Testis (tissue), 2 donors: ENCODE results near the gene LRRC27.

Source experiments
- CTCF ChIP-seq, 3 experiments: fragments of 450-650 bp in 2 of 3; fragments of 200-600 bp in 1 of 3; sonication (generic) in 1 of 3; IDR thresholded peaks; one replicate each; pipeline ENCODE4 v1.5.1; 2016 to 2019; ENCODE audit warnings: antibody characterized with exemption in 3 of 3, mild to moderate bottlenecking in 2 of 3, moderate library complexity in 1 of 3
- POLR2A ChIP-seq: fragments of 450-650 bp; IDR thresholded peaks from one replicate; pipeline ENCODE4 v1.6.1; 2017; ENCODE audit warnings: antibody characterized with exemption, mild to moderate bottlenecking, moderate library complexity

- TF ChIP-seq CTCF (IDR thresholded peaks at IDR 0.05) (no peak), POLR2A (no peak)
Observed at GRCh38 chr10:132404169-132404880, 72.3 kb downstream of the LRRC27 start.
